HG02588 (cell line): ENCODE measurements around the gene FHOD1.

Experiments used
- ATAC-seq: cut with Tn5 transposase; IDR thresholded peaks from one replicate; pipeline ENCODE4 v1.9.1; 2021; ENCODE audit warnings: mild to moderate bottlenecking, moderate library complexity; ENCODE audit not compliant: unreplicated experiment

FHOD1 gene

GRCh38 chr16:67210069-67210937 lies 37.0 kb downstream of the FHOD1 start:
- ATAC-seq: no peak

DNA sequence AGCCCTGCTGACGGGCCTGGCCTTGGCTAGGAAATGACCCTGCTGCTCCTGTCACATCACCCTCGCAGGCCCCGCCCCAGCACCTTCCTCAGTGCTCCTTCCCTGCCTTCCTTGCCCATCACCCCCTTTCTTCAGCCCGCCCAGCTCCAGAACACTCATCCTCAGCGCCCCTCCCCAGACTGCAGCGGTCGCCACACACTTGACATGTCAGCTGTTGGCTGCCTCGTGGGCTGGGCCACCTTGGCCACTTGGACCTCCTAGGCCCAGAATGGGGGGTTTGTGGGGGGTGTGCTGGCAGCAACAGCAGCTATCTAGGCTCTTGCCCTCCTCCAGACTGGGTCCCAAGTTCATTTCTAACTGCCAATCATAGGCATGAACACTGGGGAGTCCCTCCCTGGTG lies 37.7 kb downstream of the FHOD1 start:
- ATAC-seq: no peak

- no peak for ATAC-seq
Measured at GRCh38 chr16:67208154-67208896, 39.0 kb downstream of the FHOD1 start.

DNA sequence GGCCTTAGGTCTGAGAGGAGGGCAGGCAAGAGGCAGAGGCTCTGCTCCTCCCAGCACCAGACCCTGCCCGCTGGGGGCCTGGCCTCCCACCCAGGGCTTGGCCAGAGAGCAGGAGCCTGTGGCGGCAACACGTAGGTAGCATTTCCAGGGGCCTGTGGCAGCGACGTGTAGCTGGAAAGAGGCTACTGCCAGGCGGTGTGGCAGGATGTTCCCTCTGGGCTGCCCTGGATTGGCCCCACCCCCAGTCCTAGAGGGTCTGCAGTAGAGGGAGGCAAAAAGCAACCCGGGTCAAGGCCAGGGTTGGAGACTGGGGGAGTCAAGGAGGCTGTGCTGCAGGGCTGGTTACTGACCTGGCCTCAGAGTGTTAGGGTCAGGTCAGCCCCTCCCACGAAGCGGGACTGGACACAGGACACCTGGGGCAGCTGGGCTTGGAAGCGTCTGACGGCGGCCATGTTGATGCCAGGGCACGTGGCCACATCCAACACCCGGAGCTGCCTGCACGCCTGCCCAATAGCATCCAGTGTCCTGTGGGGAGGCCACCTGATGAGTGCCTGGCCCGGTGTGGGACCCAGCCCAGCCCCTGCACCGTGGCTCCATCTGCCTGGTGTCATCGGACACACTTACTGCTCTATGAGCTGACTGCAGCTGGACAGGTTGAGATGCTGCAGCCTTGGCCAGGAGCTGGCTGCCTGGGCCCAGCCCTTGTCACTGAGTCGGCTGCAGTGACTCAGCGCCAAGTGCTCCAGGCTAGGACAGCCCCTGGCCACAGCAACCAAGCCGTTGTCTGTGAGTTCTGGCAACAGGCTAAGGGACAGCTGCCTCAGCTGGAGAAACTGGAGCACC lies 39.8 kb downstream of the FHOD1 start:
- ATAC-seq: no peak

DNA sequence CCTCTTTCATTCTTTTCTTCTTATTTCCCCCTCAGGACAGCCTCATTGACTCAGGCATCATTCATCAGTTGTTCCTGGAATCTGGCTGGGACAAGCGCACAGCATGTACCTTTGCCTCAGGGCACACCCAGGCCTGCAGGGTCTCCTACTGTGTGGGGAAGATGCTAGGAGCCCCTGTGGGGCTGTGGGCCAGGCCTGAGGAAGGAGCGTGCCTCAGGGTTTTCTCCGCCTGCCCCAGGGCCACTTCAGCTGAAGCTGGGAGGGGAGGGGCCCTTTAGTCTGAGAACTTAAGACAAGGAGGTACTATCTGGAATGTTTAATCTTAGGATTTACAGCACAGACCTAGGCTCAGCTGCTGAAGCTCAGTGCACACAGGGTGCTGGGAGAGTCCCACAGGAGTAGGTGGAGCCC lies 40.4 kb downstream of the FHOD1 start:
- ATAC-seq: no peak

DNA sequence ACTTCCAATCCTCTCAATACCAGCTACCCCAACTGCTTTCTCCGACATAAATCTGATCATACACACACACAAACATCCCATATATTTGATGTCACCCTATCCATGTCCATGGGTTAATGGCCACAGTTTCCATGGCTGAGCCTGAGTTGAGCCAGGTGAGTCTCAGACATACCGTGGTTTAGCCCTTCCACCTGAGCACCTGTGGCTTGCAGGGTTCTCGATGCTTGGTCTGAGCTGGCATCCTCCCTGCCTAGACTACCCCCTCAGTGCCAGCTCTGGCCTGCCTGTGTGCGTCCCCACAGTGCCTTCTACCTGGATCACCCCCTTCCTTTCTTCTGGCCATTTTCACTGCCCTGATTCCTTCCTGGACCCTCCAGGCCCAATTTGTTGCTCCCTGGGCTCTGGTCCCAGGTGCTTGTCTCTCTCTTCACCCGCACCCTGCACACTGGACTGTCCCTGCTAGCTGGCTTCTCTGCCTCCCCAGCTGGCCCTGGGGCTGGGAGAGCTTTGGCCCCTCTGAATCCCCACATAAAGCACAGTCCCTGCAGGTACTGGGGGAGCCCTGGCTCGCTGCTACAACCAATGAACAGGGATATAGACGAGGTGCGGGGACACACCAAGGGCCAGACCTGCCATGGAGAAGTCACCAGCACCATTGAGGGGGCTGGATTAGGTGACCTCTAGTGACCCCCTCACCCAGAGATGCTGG lies 41.0 kb downstream of the FHOD1 start:
- ATAC-seq: no peak

GRCh38 chr16:67204076-67204475 lies 43.2 kb downstream of the FHOD1 start:
- ATAC-seq: no peak

DNA sequence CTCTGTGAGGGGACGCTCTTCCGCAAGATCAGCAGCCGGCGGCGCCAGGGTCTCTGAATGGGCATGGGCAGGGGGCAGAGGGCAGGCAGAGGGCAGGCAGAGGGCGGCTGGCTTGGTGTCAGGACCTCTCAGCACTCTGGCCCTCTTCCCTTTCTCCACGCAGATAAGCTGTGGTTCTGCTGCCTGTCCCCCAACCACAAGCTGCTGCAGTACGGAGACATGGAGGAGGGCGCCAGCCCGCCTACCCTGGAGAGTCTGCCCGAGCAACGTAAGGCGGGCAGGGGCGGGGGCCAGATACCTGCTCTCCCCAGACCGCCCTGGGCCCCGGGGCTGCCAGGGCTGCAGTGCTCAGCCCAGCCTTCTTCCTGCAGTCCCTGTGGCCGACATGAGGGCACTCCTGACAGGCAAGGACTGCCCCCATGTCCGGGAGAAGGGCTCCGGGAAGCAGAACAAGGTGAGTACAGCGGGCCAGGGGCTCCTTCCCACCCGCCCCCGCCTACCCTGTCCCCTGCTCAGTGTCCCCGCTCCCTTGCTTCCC lies 44.3 kb downstream of the FHOD1 start:
- no peak for ATAC-seq

GRCh38 chr16:67202426-67202825 lies 44.9 kb downstream of the FHOD1 start:
- no peak for ATAC-seq

DNA sequence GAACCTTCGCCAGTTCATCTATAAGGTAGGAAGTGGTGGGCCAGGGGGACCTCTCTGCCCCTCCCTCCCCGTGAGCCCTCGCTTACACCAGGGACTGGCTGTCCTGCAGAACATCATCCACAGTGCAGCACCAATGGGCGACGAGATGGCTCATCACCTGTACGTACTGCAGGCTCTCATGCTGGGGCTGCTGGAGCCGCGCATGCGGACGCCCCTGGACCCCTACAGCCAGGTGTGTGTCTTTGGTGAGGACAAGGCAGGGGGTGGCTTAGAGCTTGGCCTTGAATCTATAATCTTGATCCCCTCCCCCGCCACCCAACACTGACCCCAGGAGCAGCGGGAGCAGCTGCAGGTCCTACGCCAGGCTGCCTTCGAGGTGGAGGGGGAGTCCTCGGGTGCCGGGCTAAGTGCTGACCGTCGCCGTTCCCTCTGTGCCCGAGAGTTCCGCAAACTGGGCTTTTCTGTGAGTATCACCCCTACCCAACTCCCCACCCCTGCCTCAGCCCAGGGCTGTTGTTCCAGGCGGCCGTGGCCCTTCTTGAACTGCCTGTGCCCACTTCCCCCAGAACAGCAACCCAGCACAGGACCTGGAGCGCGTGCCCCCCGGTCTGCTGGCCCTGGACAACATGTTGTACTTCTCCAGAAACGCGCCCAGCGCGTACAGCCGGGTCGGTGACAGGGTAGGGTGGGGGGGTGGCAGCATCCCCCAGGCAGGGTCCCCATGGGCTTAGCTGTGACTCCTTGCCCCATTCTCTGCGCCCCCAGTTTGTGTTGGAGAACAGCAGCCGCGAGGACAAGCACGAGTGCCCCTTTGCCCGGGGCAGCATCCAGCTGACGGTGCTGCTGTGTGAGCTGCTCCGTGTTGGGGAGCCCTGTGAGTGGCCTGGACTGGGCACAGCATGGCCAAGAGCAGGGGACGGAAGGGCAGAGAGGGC lies 45.6 kb downstream of the FHOD1 start:
- ATAC-seq: no peak

DNA sequence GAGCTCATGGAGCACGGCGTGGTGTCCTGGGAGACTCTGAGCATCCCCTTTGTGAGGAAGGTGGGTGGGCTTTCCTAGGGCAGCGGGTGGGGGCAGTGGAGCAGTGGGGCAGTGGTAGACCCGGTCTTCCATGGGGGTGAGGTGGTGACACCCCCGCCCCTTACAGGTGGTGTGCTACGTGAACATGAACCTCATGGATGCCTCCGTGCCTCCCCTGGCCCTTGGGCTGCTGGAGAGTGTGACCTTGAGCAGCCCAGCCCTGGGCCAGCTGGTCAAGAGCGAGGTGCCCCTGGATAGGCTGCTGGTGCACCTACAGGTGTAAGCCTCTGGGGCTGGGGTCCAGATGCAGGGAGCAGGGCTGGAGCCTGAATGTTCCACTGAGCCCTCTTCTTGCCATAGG lies 46.8 kb downstream of the FHOD1 start:
- no peak for ATAC-seq

DNA sequence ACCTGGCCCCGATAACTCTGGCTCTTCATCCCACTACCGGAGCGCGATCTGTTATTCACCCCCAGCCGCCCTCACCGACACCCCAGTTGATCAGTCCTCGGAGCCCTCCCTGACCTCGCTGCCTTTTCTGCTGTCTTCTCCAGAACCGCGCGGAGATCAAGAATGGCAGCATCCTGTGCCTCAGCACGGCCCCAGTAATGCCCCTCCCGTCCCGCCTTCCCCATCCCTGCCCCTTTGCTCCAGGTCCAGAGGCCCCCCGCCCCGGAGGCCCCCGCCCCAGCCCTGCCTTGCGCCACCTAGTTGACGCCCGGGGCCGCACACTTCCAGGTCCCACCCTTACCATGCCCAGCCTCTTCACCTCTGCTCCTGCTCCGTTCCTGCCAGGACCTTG lies 47.5 kb downstream of the FHOD1 start:
- no peak for ATAC-seq

GRCh38 chr16:67199011-67199807 lies 48.1 kb downstream of the FHOD1 start, which contains the start of gene ELMO3:
Gene ELMO3 (plus strand): TSS chr16:67199131. CDS start chr16:67199327, 196 bp downstream.
- ATAC-seq: no peak

- ATAC-seq: no peak
Measured at GRCh38 chr16:67198238-67198734, 49.0 kb downstream of the FHOD1 start.

DNA sequence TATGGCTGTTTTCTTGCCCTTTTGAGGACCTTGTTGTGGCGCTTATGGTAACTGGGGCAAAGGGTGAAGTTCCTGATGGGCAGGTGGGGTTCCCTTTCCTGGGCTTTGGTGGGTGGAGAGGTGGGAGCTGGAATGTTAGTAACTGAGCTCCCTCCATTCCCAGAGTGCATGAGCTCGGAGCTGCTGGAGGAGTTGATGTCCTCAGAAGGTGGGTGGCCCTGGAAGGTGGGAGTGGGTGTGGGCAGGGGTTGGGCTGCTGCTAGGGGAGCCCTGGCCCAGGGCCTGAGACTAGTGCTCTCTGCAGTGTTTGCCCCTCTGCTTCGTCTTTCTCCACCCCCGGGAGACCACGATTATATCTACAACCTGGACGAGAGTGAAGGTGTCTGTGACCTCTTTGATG lies 49.6 kb downstream of the FHOD1 start:
- ATAC-seq: no peak

DNA sequence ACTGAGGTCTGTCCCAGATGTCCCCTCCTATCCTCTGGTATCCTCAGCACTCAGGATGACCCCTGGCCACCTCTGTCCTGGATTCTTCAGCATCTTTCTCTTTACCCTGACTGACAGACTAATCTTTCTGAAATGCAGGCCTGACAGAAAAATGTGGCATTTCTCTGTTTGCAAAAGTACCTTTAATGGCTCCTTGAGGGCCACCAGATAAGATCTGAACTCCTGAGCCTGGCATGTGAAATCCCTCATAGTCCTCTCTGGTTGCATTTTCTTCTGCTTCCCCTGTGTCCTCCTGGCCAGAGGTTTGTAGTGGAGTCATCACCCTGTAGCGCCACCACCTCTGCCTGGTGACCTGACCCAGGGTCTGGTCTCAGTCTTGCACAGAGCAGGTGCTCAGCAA lies 50.4 kb downstream of the FHOD1 start:
- ATAC-seq: no peak

GRCh38 chr16:67195676-67196075 lies 51.6 kb downstream of the FHOD1 start:
- ATAC-seq: no peak

- ATAC-seq: no peak
Measured at GRCh38 chr16:67194260-67194659, 53.0 kb downstream of the FHOD1 start.
